PC-3 (cell line): Measurements from ENCODE around the gene STK11.

ENCODE experiments used
- CTCF ChIP-seq: fragments of 300-600 bp; sonication (generic); conservative IDR thresholded peaks from 2 replicates; pipeline ENCODE4 v1.5.1; 2017; ENCODE audit warnings: antibody characterized with exemption, low read depth, mild to moderate bottlenecking, low read length
- EZH2 ChIP-seq: fragments of 300-600 bp; sonication (generic); IDR thresholded peaks from one replicate; pipeline ENCODE4 v1.6.1; 2017; ENCODE audit warnings: antibody characterized with exemption, mild to moderate bottlenecking, low read length; ENCODE audit not compliant: unreplicated experiment

DNA sequence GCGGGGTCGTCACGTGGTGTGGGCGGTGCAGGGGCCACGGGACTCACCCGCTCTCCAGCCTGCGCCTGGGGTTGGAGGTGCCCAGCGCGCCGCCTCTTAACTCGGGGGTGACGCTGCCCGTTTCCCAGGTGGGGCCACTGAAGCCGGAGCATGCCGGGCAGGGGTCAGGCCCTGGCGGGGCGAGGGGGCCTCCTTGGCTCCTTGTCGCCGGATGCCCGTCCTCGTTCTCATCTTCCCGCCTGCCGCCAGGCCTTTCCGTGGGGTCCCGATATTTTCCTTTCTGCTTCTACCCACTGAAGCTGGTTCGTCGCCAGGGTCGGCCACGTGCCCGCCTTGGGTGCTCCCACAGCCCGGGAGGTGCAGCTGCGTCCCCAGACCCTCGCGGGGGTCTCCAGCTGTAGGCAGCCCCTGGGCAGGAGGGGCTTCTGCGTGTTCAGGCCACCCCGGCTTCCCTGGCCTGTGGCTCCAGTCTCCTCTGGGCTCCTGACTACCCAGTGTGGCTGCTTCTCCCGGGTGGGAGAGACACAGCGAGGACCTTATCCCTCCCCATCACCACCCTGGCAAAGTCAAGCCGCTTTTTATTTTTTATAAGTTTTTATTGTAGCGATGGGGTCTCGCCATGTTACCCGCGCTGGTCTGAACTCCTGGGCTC is 70.5 kb downstream of the STK11 start:
- TF ChIP-seq CTCF (no peak), EZH2 (no peak)
